HG03460 (cell line): ENCODE results near the gene CNTFR.

Experiments used
- ATAC-seq: cut with Tn5 transposase; IDR thresholded peaks from one replicate; pipeline ENCODE4 v1.9.1; 2021; ENCODE audit not compliant: unreplicated experiment

The CNTFR gene

GRCh38 chr9:34590381-34591247, 1.1 kb upstream of the CNTFR start:
- ATAC-seq: no peak

GRCh38 chr9:34588671-34589635, 571 bp downstream of the CNTFR start:
- no peak for ATAC-seq

GRCh38 chr9:34587271-34587670, 2.3 kb downstream of the CNTFR start:
- no peak for ATAC-seq

- no peak for ATAC-seq
Observed at GRCh38 chr9:34585946-34586669, 3.4 kb downstream of the CNTFR start.

GRCh38 chr9:34584970-34585369, 4.6 kb downstream of the CNTFR start:
- no peak for ATAC-seq

GRCh38 chr9:34582787-34583186, 6.7 kb downstream of the CNTFR start:
- ATAC-seq: no peak

- ATAC-seq: no peak
Observed at GRCh38 chr9:34581318-34581717, 8.2 kb downstream of the CNTFR start.

GRCh38 chr9:34580358-34580757, 9.2 kb downstream of the CNTFR start:
- ATAC-seq: no peak

- ATAC-seq: no peak
Observed at GRCh38 chr9:34579808-34580163, 9.7 kb downstream of the CNTFR start.

- ATAC-seq: no peak
Observed at GRCh38 chr9:34579104-34579807, 10.3 kb downstream of the CNTFR start.

GRCh38 chr9:34578241-34579103, 11.1 kb downstream of the CNTFR start:
- ATAC-seq: no peak

GRCh38 chr9:34577400-34578240, 11.9 kb downstream of the CNTFR start:
- no peak for ATAC-seq

- ATAC-seq: no peak
Observed at GRCh38 chr9:34576597-34577399, 12.7 kb downstream of the CNTFR start.

GRCh38 chr9:34575862-34576596, 13.5 kb downstream of the CNTFR start:
- ATAC-seq: no peak

GRCh38 chr9:34575241-34575640, 14.3 kb downstream of the CNTFR start:
- no peak for ATAC-seq

GRCh38 chr9:34574571-34574970, 15.0 kb downstream of the CNTFR start:
- no peak for ATAC-seq

GRCh38 chr9:34573599-34574325, 15.8 kb downstream of the CNTFR start:
- no peak for ATAC-seq
